A549 treated with GW870086 at 1 μM for 4 hours (cell line): ENCODE data around the gene FIGLA. TPM values are rescaled to one million over a fixed set of nuclear protein-coding genes. Genes with fewer than 3 reads are reported as not detected.

ENCODE experiments used
- total RNA-seq: library from RNA; stranded (reverse); fragments of 200-300 nt; extraction: Qiagen RNA extraction; gene quantifications from 5 replicates; pipeline ENCODE4 v1.2.3, GENCODE V29; 2022; ENCODE audit warnings: low read depth

Gene FIGLA, protein sequence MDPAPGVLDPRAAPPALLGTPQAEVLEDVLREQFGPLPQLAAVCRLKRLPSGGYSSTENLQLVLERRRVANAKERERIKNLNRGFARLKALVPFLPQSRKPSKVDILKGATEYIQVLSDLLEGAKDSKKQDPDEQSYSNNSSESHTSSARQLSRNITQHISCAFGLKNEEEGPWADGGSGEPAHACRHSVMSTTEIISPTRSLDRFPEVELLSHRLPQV
- total RNA-seq: not detected in 5 replicates

GRCh38 chr2:70790136-70790828 lies at the start of gene FIGLA:
FIGLA (minus strand) TSS chr2:70790643; CDS start chr2:70790638, 5 bp downstream.

DNA sequence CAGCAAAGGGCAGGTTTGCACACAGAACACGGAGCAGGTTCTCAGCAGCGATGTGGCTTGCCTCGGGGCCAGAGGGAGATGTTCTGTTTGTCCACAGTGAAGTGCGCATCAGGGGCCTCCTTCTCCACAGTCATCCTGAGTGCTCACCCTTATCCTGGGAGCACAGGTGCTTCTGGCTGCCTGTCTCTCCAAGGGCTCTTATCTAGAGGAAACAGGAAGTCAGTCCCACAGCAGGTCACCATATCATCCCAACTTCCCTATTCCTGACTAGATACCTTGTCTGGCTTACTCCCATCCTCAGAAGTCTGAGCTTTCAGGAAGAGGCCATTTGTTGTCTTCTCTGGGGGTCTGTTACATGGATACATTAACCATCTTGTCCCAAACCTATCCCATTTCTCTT lies 45.2 kb upstream of the FIGLA start, which contains the start of gene CD207:
Gene CD207 (minus strand): TSS at position 174 of the 400 bp plus-strand sequence. CDS start 40 bp downstream, at position 134.

GRCh38 chr2:70820499-70820898 lies 30.1 kb upstream of the FIGLA start, which contains the start of gene CLEC4F:
CLEC4F (minus strand) TSS chr2:70820599; CDS start chr2:70820523, 76 bp downstream.

DNA sequence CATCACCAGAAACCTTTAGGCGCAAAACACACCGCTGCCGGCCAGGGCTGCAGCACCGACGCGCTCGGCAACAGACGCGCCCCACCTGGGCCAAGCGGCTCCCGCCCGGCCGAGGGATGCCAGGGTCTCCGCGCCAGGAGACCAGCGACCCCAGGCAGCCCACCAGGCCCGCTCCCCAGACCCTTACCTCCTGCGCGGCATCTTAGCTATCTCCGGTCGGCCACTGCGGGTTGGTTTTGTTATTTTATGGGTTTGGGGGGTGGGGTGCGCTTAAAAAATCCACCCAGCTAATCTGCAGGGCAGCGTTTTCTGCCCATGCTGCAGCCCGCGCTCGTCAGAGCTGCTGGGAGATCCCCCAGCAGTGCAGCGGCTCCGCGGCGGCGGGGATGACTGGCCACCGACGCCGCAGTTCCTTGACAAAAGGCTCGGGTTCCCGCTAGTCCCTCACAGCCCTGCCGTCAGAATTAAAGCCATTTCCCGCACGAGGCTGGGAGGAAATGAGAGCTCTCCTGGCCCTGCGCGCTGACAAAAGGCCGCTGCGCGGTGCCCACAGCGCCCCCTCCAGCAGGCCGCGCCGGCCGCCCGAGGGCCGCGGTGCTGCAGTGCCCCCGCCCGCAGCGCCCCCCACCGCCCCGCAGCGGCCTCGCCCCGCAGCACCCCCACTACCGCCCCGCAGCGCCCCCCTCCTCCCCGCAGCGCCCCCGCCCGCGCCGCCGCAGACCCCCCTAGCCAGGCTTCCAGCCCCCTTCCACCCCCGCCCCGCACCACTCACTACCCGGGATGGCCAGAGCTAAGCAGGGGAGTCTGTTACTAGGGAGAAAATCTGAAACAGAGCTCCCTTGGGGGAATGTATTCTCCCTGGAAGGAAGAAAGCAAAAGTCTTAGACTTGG lies 22.5 kb downstream of the FIGLA start, which contains the start of gene ADD2:
Gene ADD2 (minus strand): TSS at position 502 of the 891 bp plus-strand sequence. CDS start 61,792 bp downstream, outside the sequence.

Other genes with a start within 250 kb of the FIGLA start
- gene TGFA, start 236.8 kb downstream of the FIGLA start, total RNA-seq: 4.4 to 5.2 TPM (median 4.7 TPM) in 5 replicates
- 18.8 to 27.9 TPM (median 24.0 TPM) in 5 replicates for gene ADD2, start 22.4 kb downstream of the FIGLA start, total RNA-seq
- gene CLEC4F, start 30.0 kb upstream of the FIGLA start, total RNA-seq: not detected in 5 replicates
- gene CD207, start 45.2 kb upstream of the FIGLA start, total RNA-seq: not detected in 5 replicates
- 3.4 to 4.7 TPM (median 4.0 TPM) in 5 replicates for gene VAX2, start 109.9 kb upstream of the FIGLA start, total RNA-seq
- gene ATP6V1B1, start 145.3 kb upstream of the FIGLA start, total RNA-seq: 1.2 to 2.5 TPM (median 2.4 TPM) in 5 replicates
- gene ANKRD53, start 188.0 kb upstream of the FIGLA start, total RNA-seq: 0.12 TPM in 1 of 5 replicates, not detected in the others
- 71.1 to 85.5 TPM (median 78.7 TPM) in 5 replicates for gene TEX261, start 204.2 kb upstream of the FIGLA start, total RNA-seq